NCI-H1105 treated with DMSO at 0.1 percent for 48 hours (cell line): Measurements from ENCODE around the gene DAPK1.

Experiments
- DNase-seq: peaks from one replicate; lab custom pipeline; 2025; lab: John Stamatoyannopoulos, UW

Gene DAPK1

GRCh38 chr9:87643778-87644570 lies 146.3 kb downstream of the DAPK1 start:
- no peak for DNase-seq

GRCh38 chr9:87644659-87645058 lies 147.0 kb downstream of the DAPK1 start:
- DNase-seq: no peak

- no peak for DNase-seq
Measured at GRCh38 chr9:87646546-87646945, 148.9 kb downstream of the DAPK1 start.

DNA sequence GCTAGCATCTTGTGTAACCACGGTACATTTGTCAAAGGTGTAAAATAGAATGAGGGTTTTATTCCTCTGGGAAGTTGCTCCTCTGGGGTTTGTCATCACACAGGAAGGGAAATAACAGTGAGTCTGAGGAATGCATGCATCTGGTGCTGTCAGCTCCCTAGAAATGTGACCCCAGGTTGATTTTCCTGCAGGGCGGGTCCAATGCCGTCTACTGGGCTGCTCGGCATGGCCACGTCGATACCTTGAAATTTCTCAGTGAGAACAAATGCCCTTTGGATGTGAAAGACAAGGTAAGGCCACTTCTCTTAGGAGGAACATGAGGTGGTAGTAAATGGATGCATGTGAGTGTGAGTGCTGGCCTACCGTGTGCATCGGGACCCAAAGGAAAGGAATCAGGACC lies 149.4 kb downstream of the DAPK1 start:
- DNase-seq: no peak

DNA sequence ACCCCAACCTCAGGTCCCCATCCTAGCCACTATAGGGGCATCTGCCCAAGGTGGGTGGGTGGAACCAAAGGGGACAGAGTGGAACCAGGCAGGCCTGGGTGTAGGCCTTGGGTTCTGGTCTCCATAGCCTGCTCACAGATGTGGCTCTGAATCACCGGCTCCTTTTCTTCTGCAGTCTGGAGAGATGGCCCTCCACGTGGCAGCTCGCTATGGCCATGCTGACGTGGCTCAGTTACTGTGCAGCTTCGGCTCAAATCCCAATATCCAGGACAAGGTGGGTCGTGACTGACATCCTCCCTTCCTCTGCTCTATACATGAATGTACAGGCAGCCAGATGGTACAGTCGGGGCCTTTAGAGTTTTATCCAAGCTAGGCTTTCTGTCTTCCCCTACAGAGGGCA lies 150.9 kb downstream of the DAPK1 start:
- no peak for DNase-seq

GRCh38 chr9:87650611-87651295 lies 153.1 kb downstream of the DAPK1 start:
- DNase-seq: no peak

- no peak for DNase-seq
Measured at GRCh38 chr9:87651431-87651830, 153.8 kb downstream of the DAPK1 start.

DNA sequence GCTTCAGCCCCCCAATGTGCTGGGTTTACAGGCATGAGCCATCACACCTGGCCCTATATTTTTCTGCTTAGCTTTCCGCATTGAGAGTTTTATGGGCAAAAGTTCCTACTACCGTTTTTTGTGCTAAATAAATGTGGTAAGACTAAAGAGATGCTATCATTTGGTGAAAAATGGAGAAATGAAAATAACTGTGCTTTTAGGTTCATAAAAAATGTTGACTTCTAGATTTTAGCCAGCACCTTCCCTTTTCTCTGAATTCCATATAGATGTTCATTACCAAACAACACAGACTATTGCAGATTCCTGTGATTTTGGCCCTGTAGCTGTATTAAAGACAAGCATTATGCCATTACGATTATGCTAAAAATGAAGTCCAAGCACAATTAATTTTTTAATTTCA lies 156.3 kb downstream of the DAPK1 start:
- no peak for DNase-seq

DNA sequence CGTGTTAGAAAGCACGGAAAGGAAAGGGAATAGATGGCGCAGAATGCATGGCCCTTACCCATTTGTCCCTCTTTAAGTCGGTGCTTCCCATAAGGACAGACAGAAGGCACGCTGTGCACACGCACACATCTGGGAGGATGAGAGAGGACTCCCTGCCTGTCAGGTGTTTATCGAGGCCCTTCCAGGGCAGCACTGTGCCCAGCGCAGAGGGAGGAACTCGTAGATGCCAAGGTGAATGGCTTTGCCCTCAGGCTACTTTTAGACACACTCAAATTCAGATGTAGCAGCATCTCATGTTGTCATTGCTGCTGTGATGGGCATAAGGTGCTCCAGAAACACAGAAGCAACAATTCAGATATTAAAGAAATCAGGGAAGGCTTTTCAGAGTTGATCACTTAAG lies 158.1 kb downstream of the DAPK1 start:
- no peak for DNase-seq

- no peak for DNase-seq
Measured at GRCh38 chr9:87656485-87656884, 158.8 kb downstream of the DAPK1 start.

- DNase-seq: no peak
Measured at GRCh38 chr9:87657190-87657589, 159.5 kb downstream of the DAPK1 start.

- no peak for DNase-seq
Measured at GRCh38 chr9:87657893-87658292, 160.2 kb downstream of the DAPK1 start.

DNA sequence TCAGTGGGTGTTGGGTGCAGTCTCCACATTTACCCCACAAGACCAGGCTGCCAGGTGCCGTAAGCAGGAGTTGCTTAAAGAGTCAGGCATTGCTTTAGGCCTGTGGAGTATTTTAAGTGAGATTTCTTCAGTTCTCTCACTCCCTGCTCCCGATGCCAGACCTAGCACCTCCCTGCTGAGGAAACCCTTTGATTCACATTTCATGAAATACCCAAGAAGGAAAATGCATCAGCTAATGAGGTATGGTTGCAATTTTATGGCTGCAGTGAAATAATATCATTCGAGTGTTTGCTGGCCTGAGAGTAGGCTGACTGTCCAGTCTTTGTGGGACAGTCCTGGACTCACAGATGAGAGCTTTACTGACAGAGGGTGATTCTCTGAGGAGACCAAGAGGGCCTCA lies 160.8 kb downstream of the DAPK1 start:
- DNase-seq: no peak

- no peak for DNase-seq
Measured at GRCh38 chr9:87659534-87660419, 162.1 kb downstream of the DAPK1 start.

DNA sequence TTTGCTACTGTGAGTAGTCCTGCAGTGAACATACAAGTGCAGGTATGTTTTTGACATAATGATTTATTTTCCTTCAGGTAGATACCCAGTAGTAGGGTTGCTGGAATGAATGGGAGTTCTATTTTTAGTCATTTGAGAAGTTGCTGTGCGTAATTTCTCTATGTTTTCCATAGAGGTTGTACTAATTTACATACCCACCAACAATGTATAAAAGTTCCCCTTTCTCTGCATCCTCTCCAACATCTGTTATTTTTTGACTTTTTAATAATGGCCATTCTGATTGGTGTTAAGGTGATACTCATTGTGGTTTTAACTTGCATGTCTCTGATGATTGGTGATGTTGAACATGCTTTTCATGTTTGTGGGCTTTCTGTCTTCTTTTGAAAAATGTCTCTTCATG lies 163.6 kb downstream of the DAPK1 start:
- no peak for DNase-seq

DNA sequence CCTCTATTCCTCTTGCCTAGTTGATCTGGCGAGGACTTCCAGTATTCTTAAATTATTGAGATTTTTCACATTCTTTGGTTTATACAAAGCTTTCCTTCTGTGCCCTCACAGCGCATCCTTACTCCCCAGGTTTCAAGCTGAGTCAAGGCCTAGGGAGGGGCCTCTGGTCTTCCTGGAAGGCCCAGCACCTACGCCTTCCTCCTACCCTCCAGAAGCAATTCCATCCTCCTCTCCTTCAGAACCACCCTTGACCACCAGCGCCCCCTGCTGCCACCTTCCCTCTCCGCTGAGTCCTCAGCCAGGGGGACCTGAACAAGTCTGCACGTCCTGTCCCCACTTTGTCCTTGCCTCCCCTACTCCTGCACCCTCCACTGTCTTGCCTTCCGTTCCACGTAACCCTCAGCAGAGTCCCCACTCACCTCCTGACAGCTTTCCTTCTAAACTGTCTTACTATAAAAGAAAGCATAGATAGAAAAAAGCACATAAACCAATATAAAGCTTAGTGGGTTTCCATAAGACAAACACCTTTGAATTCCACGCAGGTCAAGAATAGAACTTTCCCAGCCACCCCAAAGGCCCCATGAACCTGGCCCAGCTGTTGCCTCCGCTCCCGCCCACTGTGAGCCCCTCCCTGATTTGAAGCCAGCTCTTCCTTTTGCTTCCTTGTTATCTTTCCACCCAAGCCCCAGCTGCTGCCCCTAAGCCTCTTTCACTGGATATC lies 165.3 kb downstream of the DAPK1 start:
- DNase-seq: peak; percentile 46

- no peak for DNase-seq
Measured at GRCh38 chr9:87663556-87663955, 165.9 kb downstream of the DAPK1 start.

DNA sequence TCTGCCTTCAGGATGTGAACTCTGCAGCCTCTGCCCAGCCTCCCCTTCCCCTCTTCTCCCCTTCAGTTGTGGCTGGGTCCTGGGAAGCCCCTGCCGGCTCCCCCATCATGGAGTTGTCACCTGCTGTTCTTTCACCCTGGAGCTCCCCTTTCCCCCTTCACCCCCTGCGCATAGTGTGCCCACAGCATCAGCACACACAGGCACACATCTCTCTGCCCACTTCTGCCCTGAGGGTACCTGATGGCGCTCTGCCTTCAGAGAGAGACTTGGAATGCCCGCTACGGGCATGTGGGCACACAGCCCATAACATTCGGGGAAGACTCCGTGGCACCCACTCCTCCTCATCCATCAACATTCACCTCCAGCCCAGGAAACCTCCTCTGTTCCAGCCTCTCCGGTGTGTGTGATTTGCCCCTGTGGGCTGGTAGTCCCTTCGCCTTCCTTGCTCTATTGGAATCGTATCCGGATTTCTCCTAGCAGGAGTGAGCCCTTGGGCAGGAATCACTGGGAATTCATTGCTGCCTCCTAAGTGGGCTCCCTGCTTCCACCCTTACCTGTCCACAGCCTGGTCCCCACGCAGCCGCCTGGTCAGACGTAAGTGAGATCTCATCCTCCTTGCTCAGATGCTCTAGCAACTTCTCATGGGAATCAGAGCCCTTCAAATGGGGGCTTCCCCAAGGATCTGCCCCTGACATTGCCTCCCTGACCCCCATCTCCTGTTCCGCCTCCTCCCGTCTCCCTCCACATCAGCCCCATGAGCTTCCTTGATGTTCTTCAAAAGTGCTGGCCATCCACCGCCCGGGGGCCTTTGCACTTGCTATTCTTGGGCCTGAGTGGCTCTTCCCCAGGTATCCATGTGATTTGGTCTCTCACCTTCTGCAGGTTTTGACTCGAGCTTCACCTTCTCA lies 166.7 kb downstream of the DAPK1 start:
- DNase-seq: no peak

DNA sequence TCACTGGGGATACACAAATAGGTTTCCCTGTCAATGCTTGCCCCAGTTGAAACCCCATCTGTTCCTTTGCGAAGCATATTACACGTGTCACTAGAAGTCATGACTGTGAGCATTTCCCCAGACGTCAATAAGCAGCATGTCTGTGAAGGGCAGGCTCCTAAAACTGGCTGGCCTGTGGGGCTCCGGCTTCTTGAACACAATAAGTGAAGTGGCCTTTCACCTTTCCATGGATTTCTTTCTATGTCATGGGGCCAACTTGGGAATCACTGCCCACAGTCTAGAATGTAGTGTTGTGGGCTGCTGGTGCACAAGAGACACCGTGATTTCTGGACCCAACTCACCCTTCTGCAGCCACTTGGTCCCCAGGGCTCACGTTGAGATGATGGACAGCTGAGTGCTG lies 167.8 kb downstream of the DAPK1 start:
- no peak for DNase-seq

DNA sequence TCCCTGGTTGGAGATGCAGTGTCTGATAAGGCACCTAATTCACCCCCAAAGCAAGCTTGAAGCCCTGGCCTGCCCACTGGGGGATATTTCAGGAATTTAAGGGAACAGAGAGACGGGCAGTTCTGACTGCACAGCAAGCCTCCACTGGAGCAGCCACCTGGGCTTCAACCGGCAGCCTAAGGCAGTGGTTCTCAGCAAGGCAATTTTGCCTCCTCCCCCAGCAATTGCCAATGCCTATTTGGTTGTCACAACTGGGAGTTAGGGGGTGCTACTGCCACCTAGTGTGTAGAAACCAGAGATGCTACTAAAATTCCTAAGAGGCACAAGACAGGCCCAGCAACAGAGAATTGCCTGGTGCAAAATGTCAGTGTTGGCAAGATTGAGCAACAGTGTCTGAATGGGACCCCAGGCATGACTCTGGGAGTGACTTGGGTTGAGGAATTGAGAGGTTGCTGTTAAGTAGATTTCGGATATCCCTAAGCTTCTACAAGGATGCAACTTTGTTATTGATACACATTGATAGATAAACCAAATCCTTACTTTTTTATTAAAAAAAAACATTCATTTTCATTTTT lies 169.6 kb downstream of the DAPK1 start:
- no peak for DNase-seq

DNA sequence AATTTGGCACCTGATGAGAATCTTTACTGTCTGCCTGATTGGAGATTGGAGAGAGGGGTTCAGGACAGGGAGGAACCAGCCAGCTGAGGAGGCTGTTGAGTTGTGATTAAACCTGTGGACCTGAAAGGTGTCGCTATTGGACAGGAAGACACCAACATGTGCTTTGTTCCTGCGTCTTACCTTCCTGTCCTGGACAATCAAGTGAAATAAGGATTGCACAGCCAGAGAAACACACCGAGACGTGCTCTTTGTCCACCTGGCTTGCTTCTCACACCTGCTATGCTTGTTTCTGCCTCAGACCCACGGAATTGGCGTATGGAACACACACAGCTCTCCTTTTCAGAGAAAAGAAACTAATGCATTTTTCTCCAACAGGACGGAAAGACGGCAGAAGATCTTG lies 170.6 kb downstream of the DAPK1 start:
- DNase-seq: no peak
